Activated T-helper 9 cell treated with anti-CD3 and anti-CD28 coated beads, Interleukin-2, amount 50 U/mL, for 16 hours (primary cell): ENCODE measurements around the gene EID2.

ENCODE experiments used
- DNase-seq: peaks from one replicate; pipeline ENCODE4 v3.0.0-alpha.2; 2020; ENCODE audit warnings: low read depth

The EID2 gene

DNA sequence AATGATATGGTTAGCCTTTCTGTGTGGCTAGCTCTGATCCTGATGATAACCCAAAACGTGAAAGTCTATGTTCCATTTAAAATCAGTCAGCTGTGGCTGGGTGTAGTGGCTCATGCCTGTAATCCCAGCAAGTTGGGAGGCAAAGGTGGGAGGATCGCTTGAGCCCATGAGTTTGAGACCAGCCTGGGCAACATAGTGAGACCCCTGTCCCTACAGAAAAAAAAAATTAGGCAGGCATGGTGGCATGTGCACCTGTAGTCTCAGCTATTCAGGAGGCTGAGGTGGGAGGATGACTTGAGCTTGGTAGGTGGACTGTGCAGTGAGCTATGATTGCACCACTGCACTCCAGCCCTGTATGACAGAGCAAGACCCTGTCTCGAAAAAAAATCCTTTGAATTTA lies 6.2 kb downstream of the EID2 start:
- DNase-seq, result no peak

DNA sequence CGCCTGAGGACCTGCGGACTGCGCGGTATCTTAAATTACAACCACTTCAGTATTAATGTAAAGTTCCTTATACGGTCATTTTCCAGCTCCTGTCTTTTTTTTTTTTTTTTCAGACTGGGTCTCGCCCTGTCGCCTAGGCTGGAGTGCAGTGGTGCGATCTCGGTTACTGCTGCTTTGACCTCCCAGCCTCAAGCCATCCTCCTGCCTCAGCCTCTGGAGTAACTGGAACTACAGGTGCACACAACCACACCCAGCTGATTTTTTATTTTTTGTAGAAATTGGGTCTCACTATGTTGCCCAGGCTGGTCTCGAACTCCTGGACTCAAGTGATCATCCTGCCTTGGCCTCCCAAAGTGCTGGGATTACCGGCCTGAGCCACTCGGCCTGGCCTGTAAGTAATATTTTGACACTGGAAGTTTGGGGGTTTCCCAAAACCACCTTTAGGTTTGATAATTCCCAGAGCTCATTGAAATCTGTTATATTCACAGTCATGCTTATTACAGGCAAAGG lies 6.9 kb downstream of the EID2 start:
- DNase-seq, result no peak

DNA sequence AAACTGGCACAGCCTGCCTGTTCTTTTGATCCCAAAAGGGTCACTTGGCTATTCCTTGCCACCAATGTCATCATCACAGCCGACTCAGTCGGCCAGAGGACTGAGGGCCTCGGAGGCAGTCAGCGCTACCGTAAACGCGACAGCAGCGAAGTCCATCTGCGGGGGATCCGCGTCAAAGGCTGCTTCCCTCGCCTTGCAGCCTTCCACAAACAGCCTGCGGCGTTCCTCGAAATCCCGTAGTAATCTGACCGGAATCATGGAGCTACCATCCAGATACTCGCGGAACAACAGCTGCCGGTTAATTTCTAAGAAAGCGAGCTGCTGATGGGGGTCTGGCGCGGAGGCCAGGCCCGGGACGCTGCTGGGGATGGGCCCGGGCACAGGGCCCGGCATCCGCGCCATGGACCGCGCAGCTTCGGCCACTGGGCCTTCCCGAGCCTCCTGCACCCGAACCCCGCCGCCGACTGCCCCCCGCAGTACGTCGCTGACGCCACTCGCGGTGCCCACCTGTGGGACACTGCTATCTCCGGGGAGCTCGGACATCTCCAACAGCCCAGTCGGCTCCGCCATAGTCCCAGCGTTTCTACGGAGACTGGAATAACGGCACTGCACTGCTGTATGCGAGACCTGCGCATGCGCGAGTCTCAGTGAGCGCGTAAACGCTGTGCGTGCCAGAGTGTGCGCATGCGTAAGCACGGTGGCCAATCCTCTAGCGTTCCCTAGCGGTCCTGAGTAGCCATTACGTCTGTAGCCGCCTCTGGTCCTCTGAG lies 7.5 kb downstream of the EID2 start, which contains the start of gene EID2B:
EID2B (minus strand) TSS at position 620 of the 770 bp plus-strand sequence; CDS start at position 570, 50 bp downstream.
- DNase-seq, result peak; percentile 89

DNA sequence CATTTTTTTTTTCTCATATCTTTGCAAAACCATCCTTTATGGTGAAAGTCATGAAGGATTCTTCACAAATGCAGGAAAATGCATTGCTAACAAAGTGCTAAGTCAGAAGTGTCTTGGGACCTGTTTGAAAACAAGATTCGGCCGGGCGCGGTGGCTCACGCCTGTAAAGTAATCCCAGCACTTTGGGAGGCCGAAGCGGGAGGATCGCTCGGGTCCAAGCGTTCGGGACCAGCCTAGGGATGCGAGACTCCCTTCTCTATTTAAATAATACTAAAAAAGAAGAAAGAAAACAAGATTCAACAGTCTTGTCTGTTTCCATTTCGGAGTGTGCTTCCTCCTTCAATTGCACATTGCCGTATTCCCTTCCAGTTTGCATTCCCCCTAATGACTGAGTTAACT lies 8.1 kb downstream of the EID2 start:
- DNase-seq, result no peak

DNA sequence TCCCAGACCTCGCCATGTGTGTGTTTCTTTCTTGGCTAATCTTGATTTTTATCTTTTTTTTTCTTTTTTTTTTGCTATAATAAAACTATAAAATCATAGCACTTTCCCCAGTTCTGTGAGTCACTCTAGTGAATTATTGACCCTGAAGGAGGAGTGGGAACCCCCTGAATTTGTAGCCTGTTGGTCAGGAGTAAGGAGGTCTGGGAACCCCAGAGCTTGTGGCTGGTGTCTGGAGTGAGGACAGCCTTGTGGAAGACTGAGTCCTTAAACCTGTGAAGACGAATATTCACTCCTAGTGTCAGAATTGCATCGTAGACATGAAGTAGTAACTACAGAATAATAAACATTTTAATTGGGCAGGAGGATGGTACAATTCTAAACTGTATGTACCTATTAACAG lies 14.8 kb downstream of the EID2 start:
- DNase-seq, result no peak

DNA sequence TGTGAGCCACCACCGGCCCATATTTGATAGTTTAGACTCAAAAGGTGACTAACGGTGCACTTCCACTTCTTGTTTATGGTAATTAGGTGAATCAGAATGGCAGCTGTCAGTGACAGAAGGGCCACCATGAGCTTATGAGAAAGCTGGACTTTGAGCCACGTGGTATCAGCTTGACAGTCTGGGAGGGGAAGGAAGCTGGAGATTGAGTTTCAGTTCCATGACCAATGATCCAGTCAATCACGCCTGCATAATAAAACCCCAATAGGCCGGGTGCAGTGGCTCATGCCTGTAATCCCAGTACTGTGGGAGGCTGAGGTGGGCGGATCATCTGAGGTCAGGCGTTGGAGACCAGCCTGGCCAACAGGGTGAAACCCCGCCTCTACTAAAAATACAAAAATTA lies 15.5 kb downstream of the EID2 start:
- no peak for DNase-seq

DNA sequence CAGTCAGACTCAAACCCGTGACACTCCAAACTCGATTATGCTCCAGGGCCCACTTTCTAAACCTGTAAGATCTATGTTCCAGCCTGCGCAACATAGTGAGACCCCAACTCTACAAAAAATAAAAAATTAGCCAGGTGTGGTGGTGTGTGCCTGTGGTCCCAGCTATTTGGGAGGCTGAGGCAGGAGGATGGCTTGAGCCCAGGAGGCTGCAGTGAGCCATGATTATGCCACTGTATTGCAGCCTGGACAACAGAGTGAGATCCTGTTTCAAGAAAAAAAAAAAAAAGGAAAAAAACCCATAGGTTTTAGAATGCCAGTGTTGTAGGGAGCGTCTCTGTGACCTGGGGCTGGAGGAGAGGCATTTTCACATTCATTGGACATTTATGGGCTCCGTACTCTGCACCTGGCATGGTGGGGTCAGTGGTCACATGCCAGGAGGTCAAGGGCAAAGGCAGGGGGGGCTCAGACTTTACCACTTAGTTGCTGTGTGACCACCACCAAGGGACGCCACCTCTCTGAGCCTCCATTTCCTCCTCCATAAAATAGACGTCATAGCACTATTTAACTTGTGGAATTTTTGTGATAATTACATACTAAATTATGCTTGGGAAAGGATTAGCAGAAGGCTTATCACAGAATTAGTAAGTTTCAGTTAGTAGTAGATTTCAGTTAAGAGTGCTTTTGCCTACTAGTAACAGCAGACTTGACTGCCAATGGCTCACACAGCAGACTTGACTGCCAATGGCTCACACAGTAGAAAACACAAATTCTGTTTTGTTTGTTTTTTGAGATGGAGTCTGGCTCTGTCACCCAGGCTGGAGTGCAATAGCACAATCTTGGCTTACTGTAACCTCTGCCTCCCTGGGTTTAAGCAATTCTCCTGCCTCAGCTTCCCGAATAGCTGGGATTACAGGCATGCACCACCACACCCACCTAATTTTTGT lies 19.1 kb downstream of the EID2 start:
- no peak for DNase-seq

DNA sequence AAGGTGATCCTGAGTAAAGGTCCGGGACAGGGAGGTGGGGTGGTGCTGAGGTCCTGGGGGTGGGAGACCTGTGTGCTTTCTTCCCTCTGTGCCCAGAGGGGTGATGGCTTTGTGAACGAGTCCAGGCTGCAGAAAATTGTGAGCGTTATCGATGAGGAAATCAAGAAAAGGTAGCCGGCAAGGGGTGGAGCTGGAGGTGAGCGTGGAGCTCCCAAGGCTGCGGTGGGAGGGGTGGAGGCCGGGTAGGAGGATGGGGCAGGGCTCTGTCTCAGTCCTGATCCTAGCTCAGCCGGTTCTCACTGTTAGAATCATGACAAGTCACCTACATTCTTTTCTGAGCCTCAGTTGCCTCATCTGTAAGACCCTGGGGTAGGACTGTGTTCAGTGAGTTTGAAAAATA lies 21.0 kb downstream of the EID2 start:
- DNase-seq, result no peak

DNA sequence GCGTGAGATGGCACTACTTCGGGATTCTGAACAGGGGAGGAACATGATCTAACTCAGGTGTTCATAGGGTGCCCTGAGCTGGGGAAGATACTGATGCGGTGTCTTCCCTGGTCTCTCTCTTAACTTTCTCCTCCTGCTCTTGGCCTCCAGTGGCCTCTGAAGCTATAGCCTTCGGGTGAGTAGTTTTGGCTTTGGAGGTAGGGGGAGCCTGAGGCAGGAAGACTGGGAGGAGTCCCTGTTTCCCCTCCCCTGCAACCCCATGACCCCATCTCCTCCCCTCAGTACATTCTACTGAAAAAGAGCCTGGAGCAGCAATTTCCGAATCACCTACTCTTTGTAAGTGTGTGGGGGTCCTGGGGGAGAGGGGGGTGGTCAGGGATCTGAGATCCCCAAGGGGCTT lies 21.5 kb downstream of the EID2 start:
- DNase-seq, result no peak

DNA sequence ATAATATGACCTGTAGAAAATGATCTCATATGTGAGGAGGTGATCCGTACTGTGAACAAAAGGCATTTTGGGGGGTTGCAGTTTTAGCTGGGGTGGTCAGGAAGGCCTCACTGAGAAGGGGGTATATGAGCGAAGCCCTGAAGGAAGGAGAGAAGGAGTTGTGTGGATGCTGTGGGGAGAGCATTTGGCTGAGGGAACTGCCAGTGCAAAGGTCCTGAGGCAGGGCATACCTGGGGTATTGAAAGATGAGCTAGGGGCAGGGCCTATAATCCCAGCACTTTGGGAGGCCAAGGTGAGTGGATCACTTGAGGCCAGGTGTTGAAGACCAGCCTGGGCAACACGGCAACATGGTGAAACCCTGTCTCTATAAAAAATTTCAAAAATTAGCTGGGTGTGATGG lies 22.5 kb downstream of the EID2 start:
- DNase-seq, result no peak

DNA sequence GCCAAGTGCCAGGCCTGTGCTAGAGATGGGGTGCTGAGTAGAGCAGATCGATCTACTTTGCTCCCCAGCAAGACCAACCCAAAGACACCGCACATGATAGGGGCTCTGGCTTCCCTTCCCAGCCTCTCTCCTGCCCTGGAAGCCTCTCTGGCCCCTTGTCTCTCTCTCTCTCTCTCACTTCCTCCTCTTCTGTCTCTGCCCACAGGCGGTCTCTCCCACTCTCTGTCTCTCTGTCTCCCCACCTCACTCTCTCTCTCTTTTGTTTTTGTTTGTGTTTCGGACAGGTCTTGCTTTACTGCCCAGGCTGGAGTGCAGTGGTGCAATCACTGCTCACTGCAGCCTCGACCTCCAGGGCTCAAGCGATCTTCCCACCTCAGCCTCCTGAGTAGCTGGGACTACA lies 23.7 kb downstream of the EID2 start:
- DNase-seq, result no peak

DNA sequence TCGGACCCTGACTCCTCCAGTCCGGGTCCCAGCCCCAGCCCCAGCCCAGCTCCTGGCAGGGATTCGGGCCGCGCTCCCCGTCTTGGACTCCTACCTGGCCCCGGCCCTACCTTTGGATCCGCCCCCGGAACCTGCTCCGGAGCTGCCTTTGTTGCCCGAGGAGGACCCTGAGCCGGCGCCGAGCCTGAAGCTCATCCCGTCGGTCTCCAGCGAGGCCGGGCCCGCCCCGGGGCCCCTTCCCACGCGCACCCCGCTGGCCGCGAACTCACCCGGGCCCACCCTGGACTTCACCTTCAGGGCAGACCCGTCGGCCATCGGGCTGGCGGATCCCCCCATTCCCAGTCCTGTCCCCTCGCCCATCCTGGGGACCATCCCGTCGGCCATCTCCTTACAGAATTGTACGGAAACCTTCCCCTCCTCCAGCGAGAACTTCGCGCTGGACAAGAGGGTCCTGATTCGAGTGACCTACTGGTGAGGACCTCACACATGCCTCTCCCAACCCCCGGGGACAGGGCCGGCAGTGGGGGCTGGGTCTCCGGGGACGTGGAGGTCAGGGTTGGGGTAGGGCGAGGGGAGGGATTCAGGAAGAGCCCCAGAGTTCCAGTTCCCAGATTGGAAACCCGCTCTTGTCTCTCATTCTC lies 24.3 kb downstream of the EID2 start:
- DNase-seq, result no peak

DNA sequence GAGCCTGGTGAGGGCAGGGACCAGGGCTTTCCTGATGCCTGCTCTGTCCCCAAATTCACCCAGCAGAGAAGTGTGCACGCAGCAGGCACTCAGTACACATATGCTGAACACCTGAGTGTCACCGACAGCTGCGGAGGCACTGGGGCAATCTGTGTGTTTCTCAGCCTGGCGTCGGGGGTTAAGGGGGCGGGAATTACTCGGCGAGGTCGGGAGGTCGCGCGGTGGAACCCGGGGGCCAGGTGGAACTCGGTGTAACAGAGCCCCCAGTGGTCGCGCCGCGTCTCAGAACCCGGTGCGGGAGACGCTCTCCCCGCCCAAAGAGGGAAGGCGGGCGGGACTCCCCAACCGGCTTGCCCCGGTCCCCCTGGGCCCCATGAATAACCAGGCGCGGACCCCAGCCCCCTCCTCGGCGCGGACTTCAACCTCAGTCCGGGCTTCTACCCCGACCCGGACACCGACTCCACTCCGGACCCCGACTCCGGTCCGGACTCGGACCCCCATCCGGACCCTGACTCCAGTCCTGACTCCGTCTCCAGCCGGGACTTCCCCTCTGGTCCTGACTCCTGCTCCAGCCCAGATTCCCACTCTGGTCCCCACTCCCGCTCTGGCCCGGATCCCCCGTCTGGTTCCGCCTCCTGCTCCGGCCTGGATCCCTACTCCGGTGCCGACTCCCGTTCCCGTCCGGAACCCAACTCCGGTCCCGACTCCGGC lies 25.0 kb downstream of the EID2 start, which contains the start of gene SELENOV:
SELENOV (plus strand) TSS at position 300 of the 711 bp plus-strand sequence; CDS start at position 374, 74 bp downstream.
- no peak for DNase-seq

DNA sequence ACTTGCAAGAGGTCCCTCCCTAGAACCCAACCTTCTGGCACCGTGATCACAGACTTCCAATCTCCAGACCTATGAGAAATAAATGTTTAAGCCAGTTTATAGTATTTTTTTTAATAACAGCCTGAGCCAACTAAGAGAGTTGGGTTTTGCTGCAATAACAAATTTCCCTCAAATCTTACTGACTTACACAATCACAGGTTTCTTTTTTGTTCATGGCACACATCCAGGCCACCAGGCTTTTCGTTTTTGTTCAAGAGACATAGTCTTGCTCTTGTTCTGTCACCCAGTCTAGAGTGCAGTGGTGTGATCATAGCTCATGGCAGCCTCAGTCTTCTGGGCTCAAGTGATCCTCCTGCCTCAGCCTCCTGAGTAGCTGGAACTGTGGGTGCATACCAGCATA lies 27.0 kb downstream of the EID2 start:
- no peak for DNase-seq

DNA sequence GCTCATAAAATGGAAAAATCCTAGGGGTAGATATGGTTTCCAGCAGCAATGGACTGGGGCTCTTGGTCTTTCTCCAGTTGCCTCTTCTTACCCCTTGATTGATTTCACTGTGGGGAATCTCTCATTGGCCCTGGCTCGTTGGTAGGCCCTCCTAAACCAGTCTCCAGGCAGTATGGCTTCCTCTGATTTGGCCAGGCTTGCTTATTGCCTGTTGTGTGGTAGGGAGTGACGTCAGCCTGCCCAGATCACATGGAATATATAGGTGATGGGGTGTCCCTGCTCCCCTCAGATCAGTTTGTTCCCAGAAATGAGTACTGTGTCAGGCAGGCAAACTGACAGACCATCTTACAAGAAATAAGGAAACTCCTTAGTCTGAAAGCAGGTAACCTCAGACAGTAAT lies 30.7 kb downstream of the EID2 start:
- no peak for DNase-seq

DNA sequence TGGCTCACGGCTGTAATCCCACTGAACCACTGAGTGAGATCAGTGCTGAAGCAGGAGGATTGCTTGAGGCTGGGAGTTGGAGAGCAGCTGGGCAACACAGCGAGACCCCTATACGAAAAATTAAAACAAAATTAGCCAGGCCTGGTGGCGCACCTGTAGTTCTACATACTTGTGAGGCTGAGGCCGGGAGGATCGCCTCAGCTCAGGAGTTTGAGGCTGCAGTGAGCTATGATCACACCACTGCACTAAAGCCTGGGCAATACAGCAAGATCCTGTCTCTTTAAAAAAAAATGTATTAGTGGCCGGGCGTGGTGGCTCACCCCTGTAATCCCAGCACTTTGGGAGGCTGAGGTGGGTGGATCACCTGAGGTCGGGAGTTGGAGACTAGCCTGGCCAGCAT lies 31.3 kb downstream of the EID2 start:
- no peak for DNase-seq

DNA sequence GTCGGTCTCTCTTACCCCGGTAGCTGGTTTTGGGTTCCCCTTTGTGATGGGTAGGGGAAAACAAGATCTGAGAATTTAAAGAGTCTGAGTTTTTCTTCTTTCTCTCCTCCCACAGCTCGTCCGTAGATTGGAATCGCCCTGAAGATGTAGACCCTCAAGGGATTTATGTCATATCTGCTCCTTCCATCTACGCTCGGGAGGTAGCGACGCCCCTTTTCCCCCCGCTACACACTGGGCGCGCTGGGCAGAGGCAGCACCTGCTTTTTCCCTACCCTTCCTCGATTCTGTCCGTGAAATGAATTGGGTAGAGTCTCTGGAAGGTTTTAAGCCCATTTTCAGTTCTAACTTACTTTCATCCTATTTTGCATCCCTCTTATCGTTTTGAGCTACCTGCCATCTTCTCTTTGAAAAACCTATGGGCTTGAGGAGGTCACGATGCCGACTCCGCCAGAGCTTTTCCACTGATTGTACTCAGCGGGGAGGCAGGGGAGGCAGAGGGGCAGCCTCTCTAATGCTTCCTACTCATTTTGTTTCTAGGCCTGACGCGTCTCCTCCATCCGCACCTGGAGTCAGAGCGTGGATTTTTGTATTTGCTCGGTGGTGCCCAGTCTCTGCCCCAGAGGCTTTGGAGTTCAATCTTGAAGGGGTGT lies 32.1 kb downstream of the EID2 start:
- no peak for DNase-seq

DNA sequence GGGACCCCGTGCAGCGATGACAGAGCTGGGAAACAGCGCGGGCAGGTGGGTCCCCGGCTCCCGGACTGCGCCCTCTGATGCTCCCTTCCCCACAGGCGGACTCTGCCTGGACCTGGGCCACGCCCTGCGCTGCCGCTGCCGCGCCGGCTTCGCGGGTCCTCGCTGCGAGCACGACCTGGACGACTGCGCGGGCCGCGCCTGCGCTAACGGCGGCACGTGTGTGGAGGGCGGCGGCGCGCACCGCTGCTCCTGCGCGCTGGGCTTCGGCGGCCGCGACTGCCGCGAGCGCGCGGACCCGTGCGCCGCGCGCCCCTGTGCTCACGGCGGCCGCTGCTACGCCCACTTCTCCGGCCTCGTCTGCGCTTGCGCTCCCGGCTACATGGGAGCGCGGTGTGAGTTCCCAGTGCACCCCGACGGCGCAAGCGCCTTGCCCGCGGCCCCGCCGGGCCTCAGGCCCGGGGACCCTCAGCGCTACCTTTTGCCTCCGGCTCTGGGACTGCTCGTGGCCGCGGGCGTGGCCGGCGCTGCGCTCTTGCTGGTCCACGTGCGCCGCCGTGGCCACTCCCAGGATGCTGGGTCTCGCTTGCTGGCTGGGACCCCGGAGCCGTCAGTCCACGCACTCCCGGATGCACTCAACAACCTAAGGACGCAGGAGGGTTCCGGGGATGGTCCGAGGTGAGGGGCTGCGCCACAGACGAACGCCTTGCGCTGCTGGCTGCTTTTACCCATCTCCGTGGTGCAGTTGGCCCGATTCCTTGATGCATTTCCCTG lies 32.8 kb downstream of the EID2 start:
- peak; percentile 34 for DNase-seq

DNA sequence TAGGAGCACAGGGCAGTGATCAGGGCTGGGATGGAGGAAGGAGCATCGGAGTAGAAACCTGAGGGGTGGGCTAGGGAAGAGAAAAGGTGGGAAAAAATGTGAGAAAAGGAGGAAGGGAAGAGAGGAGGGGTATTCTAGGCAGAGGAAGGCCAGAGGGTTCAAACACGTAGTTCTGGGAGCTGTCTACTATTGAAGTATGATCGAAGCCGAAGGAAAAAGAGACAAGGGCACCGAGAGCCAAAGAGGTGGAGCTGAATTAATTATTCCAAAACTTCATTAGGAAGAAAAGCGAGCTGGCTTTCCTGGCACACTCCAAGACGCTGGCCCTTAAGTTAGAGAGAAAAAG lies 33.4 kb downstream of the EID2 start:
- no peak for DNase-seq

DNA sequence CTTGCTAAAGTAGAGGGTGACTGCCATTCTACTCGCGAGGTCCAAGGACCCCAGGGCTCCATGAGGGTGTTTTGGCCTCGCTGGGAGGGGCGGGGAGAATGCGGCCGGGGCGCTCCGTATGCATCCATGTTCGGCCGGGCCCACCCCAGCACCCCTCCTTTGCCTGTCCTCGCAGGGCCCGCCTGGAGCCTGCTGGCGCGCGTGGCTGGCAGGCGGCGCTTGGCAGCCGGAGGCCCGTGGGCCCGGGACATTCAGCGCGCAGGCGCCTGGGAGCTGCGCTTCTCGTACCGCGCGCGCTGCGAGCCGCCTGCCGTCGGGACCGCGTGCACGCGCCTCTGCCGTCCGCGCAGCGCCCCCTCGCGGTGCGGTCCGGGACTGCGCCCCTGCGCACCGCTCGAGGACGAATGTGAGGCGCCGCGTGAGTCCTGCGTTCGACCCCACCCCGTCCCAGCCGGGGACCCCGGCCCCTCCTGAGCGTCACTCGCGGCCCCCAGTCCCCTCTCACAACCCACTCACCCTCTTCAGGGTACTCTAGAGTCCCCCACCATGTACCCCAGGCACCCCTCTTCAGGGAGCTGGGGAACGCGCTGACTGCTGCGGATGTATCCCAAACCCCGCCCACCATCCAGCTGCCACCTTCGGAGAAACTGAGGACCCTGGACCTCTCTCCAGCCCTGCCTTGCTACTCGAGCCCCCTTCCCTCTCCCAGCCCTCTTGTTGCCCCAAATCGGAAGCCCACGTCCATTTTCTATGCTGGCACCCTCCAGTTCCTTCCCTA lies 37.1 kb downstream of the EID2 start:
- DNase-seq, result peak; percentile 71
